ENCODE data around the gene CEPT1.
"Not testable (repeated sequence)": the region's sequence is repeated elsewhere in the genome, so short reads cannot be mapped to it uniquely, and the experiment has no call there.

GRCh38 chr1:111095421-111095820, 44.6 kb upstream of the CEPT1 start:
- not testable (repeated sequence) for TF ChIP-seq MAX (IDR thresholded peaks at IDR 0.05); POLR2A (IDR thresholded peaks at IDR 0.05; ENCODE audit: borderline replicate concordance, extremely low read depth, insufficient read depth, insufficient read length); CTCF (IDR thresholded peaks at IDR 0.05 in 2 of 3, conservative IDR thresholded peaks at IDR 0.05 in 1 of 3; ENCODE audit: borderline replicate concordance in 1 of 3, insufficient read depth in 1 of 3, low read depth in 2 of 3, low read length in 2 of 3); POLR2AphosphoS5 (IDR thresholded peaks at IDR 0.05; ENCODE audit: low read depth, low read length); ELF1 (IDR thresholded peaks at IDR 0.05; ENCODE audit: borderline replicate concordance, low read depth)
